Endothelial cell of umbilical vein (primary cell): ENCODE results near the gene FIBCD1. TPM values are rescaled to one million over a fixed set of nuclear protein-coding genes. Genes with fewer than 3 reads are reported as not detected.

Source experiments
- BruUV-seq: library from RNA; stranded (reverse); fragments of 400-500 nt; replicated peaks from 2 replicates; lab custom pipeline; 2021; lab: Mats Ljungman, UMichigan
- CTCF ChIA-PET: fragments of 300-600, 350-600 bp; sonication (Branson Sonifier 250); formaldehyde crosslinking; loops from one replicate; lab custom pipeline; 2021; ENCODE audit warnings: antibody characterized with exemption, inconsistent platforms; lab: Charles Lee
- POLR2A ChIA-PET: fragments of 300-600, 350-600 bp; sonication (Branson Sonifier 250); formaldehyde crosslinking; loops from one replicate; lab custom pipeline; 2021; ENCODE audit warnings: antibody characterized with exemption, inconsistent platforms; lab: Charles Lee
- DNase-seq: peaks from one replicate; pipeline ENCODE4 v3.0.0-alpha.2; 2011; ENCODE audit warnings: low read depth, low spot score
- FAIRE-seq: peaks from 2 replicates; lab custom pipeline; 2011; peaks lifted over from hg19 to GRCh38; lab: Jason Lieb, UNC
- H2AFZ ChIP-seq: 2 replicates; pipeline ENCODE4 v1.6.0; 2012; ENCODE audit warnings: low read depth, low read length, control low read depth, inconsistent platforms
- H3K27ac ChIP-seq: 2 replicates; pipeline ENCODE4 v1.5.1; 2011; ENCODE audit warnings: low read depth, mild to moderate bottlenecking, control low read depth, low read length, moderate library complexity; ENCODE audit not compliant: insufficient read depth
- H3K27me3 ChIP-seq, 2 experiments: 2 replicates each; pipeline versions ENCODE4 v1.6.0 to v1.6.1; 2011; ENCODE audit warnings: low read length in 2 of 2, mixed read lengths in 1 of 2; ENCODE audit not compliant: control insufficient read depth in 2 of 2, insufficient read depth in 2 of 2
- H3K36me3 ChIP-seq, 2 experiments: 2 replicates in 1 of 2; 3 replicates in 1 of 2; pipeline ENCODE4 v1.5.1; 2011; ENCODE audit warnings: low read length in 2 of 2, mild to moderate bottlenecking in 1 of 2, moderate library complexity in 1 of 2; ENCODE audit not compliant: control insufficient read depth in 2 of 2, insufficient read depth in 2 of 2; ENCODE audit errors: extremely low read depth in 1 of 2
- H3K4me1 ChIP-seq: 3 replicates; pipeline ENCODE4 v1.5.1; 2011; ENCODE audit warnings: mild to moderate bottlenecking, low read length; ENCODE audit not compliant: control insufficient read depth, insufficient read depth; ENCODE audit errors: extremely low read depth
- H3K4me2 ChIP-seq: 2 replicates; pipeline ENCODE4 v1.6.1; 2011; ENCODE audit warnings: low read length, control low read depth, mixed read lengths; ENCODE audit not compliant: insufficient read depth
- H3K4me3 ChIP-seq, 3 experiments: fragments of 200-600 bp in 1 of 3; sonication (generic), shearing (Covaris generic) in 1 of 3; replicated peaks in 1 of 3; 2 replicates each; pipeline ENCODE4 v1.5.1; 2011 to 2016; ENCODE audit warnings: control low read depth in 3 of 3, low read length in 3 of 3, mild to moderate bottlenecking in 2 of 3, inconsistent platforms in 1 of 3, low read depth in 1 of 3, moderate library complexity in 1 of 3; ENCODE audit not compliant: insufficient read depth in 1 of 3
- H3K79me2 ChIP-seq: 2 replicates; pipeline ENCODE4 v1.6.0; 2012; ENCODE audit warnings: low read length, inconsistent platforms; ENCODE audit not compliant: control insufficient read depth, insufficient read depth
- H3K9ac ChIP-seq: replicated peaks from 2 replicates; pipeline ENCODE3; 2011; ENCODE audit warnings: low read length, control low read depth; ENCODE audit not compliant: insufficient read depth; ENCODE audit errors: extremely low read depth
- H3K9me1 ChIP-seq: replicated peaks from 3 replicates; pipeline ENCODE4 v1.6.0; 2011; ENCODE audit warnings: mild to moderate bottlenecking, low read length; ENCODE audit not compliant: control insufficient read depth, insufficient read depth; ENCODE audit errors: extremely low read depth
- H3K9me3 ChIP-seq: replicated peaks from 2 replicates; pipeline ENCODE4 v1.5.1; 2012; ENCODE audit warnings: low read length, inconsistent platforms; ENCODE audit not compliant: control insufficient read depth, insufficient read depth
- H4K20me1 ChIP-seq: replicated peaks from 2 replicates; pipeline ENCODE3; 2011; ENCODE audit warnings: mild to moderate bottlenecking, low read length; ENCODE audit not compliant: control insufficient read depth, insufficient read depth; ENCODE audit errors: extremely low read depth
- EZH2 ChIP-seq: IDR thresholded peaks from 2 replicates; pipeline ENCODE4 v1.6.1; 2012; ENCODE audit warnings: borderline replicate concordance, low read depth, mild to moderate bottlenecking, moderate library complexity, low read length, inconsistent platforms; ENCODE audit not compliant: severe bottlenecking
- FOS ChIP-seq: IDR thresholded peaks from 2 replicates; pipeline ENCODE4 v1.6.1; 2011; ENCODE audit warnings: mild to moderate bottlenecking, low read length, moderate library complexity, borderline replicate concordance; ENCODE audit not compliant: insufficient read depth
- GATA2 ChIP-seq: IDR thresholded peaks from 2 replicates; pipeline ENCODE4 v1.7.0; 2011; ENCODE audit warnings: low read depth, mild to moderate bottlenecking, moderate library complexity, mixed read lengths, low read length; ENCODE audit not compliant: insufficient read length, insufficient read depth
- JUN ChIP-seq: IDR thresholded peaks from 2 replicates; pipeline ENCODE4 v1.6.1; 2011; ENCODE audit warnings: borderline replicate concordance, low read depth; ENCODE audit not compliant: insufficient read length, insufficient read depth
- MYC ChIP-seq: IDR thresholded peaks from one replicate; pipeline ENCODE4 v1.6.1; 2011; ENCODE audit warnings: mild to moderate bottlenecking, low read depth, low read length
- POLR2A ChIP-seq: IDR thresholded peaks from 2 replicates; pipeline ENCODE4 v1.6.1; 2012; ENCODE audit warnings: low read depth, mild to moderate bottlenecking, control low read depth, low read length
- POLR2AphosphoS5 ChIP-seq: IDR thresholded peaks from 2 replicates; pipeline ENCODE4 v1.6.1; 2012; ENCODE audit warnings: low read depth, mild to moderate bottlenecking, control low read depth, low read length, moderate library complexity; ENCODE audit not compliant: insufficient read depth
- dilution Hi-C: fragments of 300-500 bp; cut with MboI; formaldehyde crosslinking; loops from one replicate; pipeline ENCODE4 v1.15.0; 2019; ENCODE audit warnings: low sequenced_read_pairs; ENCODE audit not compliant: extremely low pct_ligation_motif_present
- intact Hi-C: fragments of 100-400 bp; cut with micrococcal nuclease; formaldehyde crosslinking; loops from one replicate; pipeline ENCODE4 v1.10.0; 2022
- polyA plus RNA-seq, 4 experiments: library from polyadenylated mRNA; depleted of rRNA in 3 of 4; stranded (reverse) in 3 of 4; unstranded in 1 of 4; fragments of >200 nt; gene quantifications; 2 replicates each; pipeline versions ENCODE4 v1.2.1 to v1.2.3, GENCODE V29; 2011 to 2012; ENCODE audit warnings: missing spikeins in 1 of 4
- total RNA-seq: library from RNA; stranded (reverse); gene quantifications from 2 replicates; pipeline ENCODE4 v1.2.3, GENCODE V29; 2021
- TF ChIP-seq, protein P1 (sequence below), 2 donors: IDR thresholded peaks; 1 replicate in 1 of 2; 2 replicates in 1 of 2; pipeline ENCODE4 v1.5.1; 2011; ENCODE audit warnings: low read length in 2 of 2, mild to moderate bottlenecking in 2 of 2, moderate library complexity in 2 of 2, control low read depth in 1 of 2, inconsistent platforms in 1 of 2, low read depth in 1 of 2; ENCODE audit not compliant: insufficient read depth in 1 of 2; ENCODE audit errors: extremely low read depth in 1 of 2
- TF ChIP-seq, protein P2 (sequence below): IDR thresholded peaks from 2 replicates; pipeline ENCODE4 v1.6.1; 2011; ENCODE audit not compliant: insufficient read depth, insufficient read length

FIBCD1 gene
- total and polyA plus RNA-seq, 2 donors (not counting 3 experiments of a cell fraction or from before 2014, with no cell fraction given) = 0.14 TPM; not detected in 1

DNA sequence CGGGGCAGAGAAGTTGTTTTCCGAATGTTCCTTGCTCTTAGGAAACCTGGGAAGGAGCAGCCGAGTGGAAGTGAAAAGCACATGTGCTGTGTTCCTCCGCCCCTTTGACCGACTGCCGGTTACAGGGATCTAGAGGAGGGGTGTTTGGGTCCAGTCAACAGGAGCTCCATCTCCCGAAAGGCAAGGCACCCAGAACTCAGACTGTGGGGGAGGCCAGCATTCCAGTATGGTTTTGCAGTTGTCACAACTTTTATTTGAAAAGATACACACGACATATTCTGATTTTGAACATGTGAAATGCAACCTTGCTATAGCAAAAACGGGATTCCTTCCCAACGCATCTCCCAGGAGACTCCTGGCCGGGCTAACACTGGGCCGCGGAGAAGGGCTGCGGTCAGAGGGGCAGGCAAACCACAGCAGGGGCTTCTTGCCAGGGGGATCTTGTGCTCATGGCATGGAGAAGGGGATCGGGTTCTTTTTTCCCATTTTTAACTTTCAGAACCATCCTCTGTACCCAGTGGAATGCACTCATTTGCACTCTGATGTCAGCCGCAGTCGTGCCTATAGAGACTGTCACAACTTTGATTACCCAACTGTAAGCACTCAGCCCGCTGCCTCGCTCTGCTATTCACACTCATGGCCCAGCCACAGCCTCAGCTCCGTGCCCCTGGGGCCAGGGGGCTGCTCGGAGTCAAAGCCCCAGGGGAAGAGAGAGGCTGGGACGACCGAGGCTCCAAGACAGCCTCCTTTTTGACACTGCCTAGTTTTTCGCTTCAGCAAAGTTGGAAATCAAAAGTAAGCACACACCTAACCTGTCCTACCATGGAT lies 46.4 kb downstream of the FIBCD1 start:
- Histone ChIP-seq H3K27me3 (no peaks in the 10 kb centered on the region), H2AFZ (no peak overlapping the region), H3K9ac (no peak overlapping the region), H3K9me1 (no peaks in the 10 kb centered on the region), H3K9me3 (no peaks in the 10 kb centered on the region), H3K4me1 (no peaks in the 10 kb centered on the region), H3K27ac (no peak overlapping the region), H3K79me2 (no peaks in the 10 kb centered on the region), H3K4me3 (no peak overlapping the region), H4K20me1 (no peaks in the 10 kb centered on the region), H3K36me3 (peaks cover 15 to 29% of the 10 kb centered on the region in 2 experiments), H3K4me2 (no peak overlapping the region)
- ChIA-PET CTCF (interaction anchor here (1.0 to 4.4 kb wide), 9 partner anchors 9 to 192 kb away, joined by 3 to 46 read pairs (median 5); no protein-coding TSS in a partner anchor), POLR2A (no interaction called here)
- no peak for FAIRE-seq
- TF ChIP-seq, protein P1, sequence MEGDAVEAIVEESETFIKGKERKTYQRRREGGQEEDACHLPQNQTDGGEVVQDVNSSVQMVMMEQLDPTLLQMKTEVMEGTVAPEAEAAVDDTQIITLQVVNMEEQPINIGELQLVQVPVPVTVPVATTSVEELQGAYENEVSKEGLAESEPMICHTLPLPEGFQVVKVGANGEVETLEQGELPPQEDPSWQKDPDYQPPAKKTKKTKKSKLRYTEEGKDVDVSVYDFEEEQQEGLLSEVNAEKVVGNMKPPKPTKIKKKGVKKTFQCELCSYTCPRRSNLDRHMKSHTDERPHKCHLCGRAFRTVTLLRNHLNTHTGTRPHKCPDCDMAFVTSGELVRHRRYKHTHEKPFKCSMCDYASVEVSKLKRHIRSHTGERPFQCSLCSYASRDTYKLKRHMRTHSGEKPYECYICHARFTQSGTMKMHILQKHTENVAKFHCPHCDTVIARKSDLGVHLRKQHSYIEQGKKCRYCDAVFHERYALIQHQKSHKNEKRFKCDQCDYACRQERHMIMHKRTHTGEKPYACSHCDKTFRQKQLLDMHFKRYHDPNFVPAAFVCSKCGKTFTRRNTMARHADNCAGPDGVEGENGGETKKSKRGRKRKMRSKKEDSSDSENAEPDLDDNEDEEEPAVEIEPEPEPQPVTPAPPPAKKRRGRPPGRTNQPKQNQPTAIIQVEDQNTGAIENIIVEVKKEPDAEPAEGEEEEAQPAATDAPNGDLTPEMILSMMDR (IDR thresholded peaks at IDR 0.05; ENCODE audit: extremely low read depth in 1 of 2, insufficient read depth in 1 of 2, low read depth in 1 of 2, low read length in 2 of 2) = no peak
- TF ChIP-seq, protein P2, sequence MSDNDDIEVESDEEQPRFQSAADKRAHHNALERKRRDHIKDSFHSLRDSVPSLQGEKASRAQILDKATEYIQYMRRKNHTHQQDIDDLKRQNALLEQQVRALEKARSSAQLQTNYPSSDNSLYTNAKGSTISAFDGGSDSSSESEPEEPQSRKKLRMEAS = no peak
- TF ChIP-seq POLR2A (no peak), EZH2 (no peak), GATA2 (no peak), FOS (no peak), MYC (no peak), JUN (no peak), POLR2AphosphoS5 (no peak)
- no TSS peak for BruUV-seq
- no peak for DNase-seq
- intact Hi-C loops (loop anchor here (1.0 to 5.0 kb wide), 2 partner anchors 106 to 155 kb away; no protein-coding TSS in a partner anchor), dilution Hi-C loops (no loop called here)
